GM04503 (cell line): Measurements from ENCODE around the gene SEMA4G.
"Not testable (repeated sequence)": the region's sequence is repeated elsewhere in the genome, so short reads cannot be mapped to it uniquely, and the experiment has no call there.

Experiments
- DNase-seq: peaks from one replicate; pipeline ENCODE4 v3.0.0-alpha.2; 2012; ENCODE audit warnings: low read depth

The SEMA4G gene

DNA sequence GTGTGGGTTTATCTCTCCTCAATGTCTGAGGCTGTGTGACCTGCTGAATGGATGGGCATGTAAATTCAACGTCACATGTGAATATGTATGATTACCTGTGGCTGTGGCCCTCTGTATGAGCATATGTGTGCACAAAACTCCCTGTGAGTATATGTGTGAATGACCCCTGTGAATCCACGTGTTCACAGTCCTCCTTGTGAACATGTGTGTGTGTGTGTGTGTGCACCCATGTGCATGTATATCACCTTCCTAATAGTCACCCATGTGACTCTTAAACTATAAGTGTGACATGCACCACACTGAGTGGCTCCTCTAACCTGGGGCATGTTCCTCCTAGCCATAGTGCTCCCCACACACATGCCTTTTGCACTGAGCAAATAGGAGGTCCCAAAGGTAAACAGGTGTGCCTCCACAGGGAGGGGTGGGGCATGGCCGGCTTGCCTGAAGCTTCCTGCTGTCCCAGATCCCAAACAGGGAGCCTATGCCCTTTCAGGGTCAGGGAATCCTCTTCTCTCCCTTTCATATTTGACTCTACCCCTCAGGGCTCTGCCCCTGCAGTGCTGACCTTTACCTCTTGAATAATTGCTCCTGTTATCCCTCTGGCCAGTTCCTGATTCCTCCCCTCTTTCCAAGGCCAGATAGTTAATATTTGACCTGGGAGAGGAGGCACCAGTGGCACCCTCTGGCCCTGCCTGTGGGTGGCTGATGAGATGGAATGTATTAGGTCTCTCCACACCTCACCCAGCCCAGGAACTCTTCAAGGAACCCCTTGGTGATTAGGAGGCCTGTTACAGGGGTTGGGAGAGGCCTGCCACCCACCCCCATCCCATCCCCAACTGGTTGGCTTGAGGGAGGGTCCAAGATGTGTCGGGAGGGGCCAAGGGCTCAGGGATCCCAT, 1.9 kb downstream of the SEMA4G start:
- DNase-seq = no peak

- no peak for DNase-seq
Measured at GRCh38 chr10:100972115-100972903, 3.0 kb downstream of the SEMA4G start.

DNA sequence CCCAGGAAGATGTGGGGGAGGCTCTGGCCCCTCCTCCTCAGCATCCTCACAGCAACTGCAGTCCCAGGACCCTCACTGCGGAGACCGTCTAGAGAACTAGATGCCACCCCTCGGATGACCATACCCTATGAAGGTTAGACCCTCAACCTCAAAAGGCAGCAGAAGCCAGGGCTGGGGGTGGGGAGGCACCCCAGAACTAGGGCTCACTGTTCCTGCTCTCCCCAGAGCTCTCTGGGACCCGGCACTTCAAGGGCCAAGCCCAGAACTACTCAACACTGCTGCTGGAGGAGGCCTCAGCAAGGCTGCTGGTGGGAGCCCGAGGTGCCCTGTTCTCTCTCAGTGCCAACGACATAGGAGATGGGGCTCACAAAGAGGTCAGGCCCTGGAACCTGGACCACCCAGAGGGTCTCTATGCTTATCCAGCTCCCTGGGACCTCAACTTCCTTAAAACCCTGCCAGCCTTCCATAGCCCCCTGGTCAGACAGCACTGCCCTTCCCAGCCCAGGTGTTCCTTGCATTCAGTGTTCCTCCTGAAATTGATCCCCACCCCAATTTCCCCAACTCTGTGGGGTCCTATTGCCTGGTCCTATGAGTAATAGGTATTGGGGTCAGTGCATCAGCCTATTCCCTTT, 3.7 kb downstream of the SEMA4G start:
- DNase-seq = no peak

- not testable (repeated sequence) for DNase-seq
Measured at GRCh38 chr10:100975397-100975796, 6.1 kb downstream of the SEMA4G start.

GRCh38 chr10:100976906-100977305, 7.6 kb downstream of the SEMA4G start:
- no peak for DNase-seq

GRCh38 chr10:100977436-100977835, 8.1 kb downstream of the SEMA4G start:
- DNase-seq = no peak

- no peak for DNase-seq
Measured at GRCh38 chr10:100978121-100978900, 9.0 kb downstream of the SEMA4G start.

DNA sequence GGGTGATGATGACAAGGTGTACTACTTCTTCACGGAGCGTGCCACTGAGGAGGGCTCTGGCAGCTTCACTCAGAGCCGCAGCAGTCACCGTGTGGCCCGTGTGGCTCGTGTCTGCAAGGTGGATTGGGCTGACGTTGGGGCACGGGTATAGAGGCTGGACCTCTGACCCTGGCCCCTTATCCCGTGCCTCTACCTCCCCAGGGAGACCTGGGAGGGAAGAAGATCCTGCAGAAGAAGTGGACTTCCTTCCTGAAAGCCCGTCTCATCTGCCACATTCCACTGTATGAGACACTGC, 9.5 kb downstream of the SEMA4G start:
- no peak for DNase-seq

DNA sequence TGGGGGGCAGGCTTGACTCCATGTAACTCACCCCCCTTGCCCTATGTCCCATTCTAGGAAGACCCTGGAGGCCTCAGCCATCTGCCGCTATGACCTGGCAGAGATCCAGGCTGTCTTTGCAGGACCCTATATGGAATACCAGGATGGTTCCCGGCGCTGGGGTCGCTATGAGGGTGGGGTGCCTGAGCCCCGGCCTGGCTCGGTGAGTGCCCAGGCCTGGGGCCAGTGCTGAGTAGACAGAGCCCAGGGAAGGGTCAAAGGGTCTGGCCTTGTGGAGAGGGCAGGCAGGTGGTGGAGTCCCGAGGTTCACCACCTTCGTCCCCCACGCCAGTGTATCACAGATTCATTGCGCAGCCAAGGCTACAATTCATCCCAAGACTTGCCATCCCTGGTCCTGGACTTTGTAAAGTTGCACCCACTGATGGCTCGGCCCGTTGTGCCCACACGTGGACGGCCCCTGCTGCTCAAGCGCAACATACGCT, 10.5 kb downstream of the SEMA4G start:
- no peak for DNase-seq

GRCh38 chr10:100980311-100980710, 11.0 kb downstream of the SEMA4G start:
- no peak for DNase-seq

DNA sequence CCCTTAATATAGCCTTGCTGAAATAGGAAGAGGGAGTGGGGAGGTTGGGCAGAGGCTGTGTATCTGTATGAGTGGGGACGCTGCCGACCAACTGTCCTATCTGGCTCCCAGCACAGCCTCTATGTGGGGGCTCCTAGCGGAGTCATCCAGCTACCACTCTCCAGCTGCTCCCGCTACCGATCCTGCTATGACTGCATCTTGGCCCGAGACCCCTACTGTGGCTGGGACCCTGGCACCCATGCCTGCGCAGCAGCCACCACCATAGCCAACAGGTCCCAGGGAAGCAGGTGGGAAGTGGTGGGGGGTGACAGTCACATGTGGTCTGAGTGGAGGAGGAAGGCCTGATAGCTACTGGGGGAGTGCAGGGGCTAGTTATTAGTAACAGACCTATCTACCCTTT, 11.4 kb downstream of the SEMA4G start:
- no peak for DNase-seq

DNA sequence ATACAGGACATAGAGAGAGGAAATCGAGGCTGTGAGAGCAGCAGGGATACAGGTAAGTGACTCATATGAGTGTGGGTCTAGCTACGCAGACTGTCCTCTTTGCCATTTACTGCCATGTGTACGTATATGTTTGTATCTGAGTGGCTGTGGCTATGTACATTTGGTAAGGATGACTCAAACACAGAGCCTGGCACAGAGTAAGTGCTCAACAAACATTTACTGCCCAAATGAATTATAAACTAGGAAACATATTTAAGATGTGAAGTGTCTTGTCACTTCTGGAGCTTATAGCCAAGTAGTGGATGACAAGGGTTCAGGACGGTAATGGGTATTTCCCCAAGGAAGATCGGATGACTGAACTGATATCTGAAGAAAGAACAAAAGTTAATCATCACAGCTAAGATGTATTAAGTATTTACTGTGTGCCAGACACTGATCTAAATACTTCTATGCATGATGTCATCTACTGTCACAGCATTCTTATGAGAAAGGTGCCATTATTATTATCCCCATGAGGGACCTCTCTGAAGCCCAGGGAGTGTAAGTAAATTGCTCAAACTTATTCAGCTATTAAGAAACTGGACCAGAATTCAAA, 12.0 kb downstream of the SEMA4G start:
- DNase-seq = no peak

- DNase-seq = no peak
Measured at GRCh38 chr10:100982916-100983830, 13.9 kb downstream of the SEMA4G start.

DNA sequence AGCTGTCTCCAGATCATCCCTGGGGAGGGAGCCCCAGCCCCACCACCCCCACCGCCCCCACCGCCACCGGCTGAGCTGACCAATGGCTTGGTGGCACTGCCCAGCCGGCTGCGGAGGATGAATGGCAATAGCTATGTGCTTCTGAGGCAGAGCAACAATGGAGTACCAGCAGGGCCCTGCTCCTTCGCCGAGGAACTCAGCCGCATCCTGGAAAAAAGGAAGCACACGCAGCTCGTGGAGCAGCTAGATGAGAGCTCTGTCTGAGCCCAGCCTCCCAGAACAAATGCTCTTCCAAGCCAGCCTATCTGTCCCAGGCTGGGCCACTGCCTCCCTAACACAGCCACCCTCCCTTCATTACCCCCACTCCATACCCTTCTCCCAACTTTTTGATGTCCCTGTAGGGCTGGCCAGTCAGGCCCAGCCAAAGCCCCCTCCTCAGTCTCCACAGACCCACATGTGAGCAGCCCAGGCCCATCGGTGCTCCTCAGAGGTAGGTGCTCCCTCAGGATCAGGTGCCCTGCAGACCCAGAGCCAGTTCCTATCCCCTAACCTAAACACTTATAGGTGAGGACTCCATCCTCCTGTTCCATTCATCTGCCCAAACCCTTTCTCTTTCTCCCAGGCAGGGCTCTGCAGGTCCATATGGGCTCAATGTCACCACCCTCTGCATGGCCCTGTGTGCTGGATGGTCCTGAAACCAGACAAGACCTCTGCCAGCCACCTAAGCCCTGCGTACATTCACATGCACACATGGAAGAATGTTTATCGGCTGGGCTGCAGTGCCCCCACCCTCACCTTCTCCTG, 14.8 kb downstream of the SEMA4G start:
- no peak for DNase-seq

DNA sequence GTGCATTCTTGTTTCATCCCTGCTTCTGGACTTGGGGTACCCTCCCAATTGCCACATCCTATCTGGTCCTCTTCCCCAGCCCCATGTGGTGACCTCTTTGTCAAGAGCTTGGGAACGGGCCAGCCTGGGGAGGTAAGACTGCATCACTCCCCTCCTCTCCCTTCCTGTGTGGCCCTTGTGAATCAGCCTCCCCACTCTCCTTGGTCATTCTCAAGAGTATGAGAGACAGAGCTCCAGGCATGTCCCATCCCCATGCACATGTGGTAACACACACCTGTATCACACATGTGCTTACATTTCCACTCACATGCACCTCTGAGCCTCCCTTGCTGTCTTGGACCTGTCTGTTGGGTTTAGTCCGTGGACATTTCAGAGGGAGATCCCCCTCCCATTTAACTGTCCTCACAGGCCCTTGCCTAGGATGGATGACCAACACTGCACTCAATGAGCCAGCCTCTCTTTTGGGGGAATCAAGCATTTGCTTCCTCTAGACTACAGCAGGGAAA, 15.4 kb downstream of the SEMA4G start:
- DNase-seq = no peak

DNA sequence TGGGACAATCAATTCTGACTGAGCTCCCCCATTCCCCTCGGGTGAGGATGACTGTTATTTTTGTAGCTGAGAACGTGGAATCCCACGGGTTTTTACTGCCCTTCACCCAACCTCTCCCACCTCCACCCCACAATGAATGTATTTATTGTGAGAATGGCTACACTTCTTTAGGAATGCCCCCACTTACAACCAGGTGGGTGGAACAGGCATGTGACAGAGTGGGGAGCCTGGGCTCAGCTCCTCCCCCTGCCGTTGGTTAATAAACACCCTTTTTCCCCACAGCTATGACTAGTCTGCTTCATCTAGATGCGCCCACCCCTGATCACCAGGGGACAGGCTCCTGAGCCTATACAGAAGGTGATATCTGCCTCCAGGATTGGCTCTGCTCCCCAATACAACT, 16.0 kb downstream of the SEMA4G start:
- no peak for DNase-seq

DNA sequence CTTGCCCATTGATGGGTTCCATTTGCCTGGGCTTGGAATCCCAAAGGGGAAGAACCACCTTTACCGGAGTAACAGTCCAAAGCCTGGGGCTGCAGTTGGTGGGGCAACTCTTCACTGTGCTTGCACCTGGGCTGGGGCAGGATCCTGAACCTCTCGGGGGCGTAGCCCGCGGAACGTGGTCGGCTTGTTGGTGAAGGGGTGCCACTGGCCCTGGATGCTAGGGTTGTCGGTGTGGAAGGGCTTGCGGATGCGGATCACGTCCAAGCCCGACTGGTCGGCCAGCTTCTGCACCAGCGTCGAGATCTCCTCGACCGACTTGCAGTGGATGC, 17.3 kb downstream of the SEMA4G start:
- no peak for DNase-seq

DNA sequence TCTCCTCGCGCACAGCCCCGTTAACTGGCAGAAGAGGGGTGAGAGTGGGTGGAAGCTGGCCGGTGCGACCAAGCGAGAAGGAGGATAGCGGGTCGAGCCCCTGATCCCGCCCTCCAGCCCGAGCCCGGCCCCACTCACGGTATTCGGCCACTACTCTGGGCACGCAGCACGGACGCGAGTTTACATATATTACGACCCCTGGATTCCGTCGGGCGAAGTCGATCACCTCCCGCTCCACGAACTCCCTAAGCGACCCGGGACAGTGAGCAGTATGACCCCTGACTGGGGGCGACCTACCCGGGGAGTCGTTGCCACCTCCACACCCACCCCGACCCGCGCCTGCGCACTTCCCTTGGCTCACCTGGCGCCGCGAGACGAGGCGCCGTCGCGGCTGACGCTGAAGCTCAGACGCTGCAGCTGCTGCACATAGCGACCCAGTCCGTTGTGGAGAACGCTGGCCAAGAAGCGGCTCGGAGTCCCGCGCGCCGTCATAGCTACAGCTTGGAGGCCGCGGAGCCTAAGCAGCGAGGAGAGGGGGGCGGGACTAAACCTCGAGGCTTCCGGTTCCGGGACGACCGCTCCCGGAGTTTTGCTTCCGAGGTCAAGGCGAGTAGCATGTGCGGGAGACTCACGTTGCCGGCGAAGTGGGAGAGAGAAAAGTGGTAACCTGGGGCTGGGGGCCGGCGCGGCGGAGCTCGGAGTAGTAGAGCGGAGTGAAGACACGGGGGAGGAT, 17.8 kb downstream of the SEMA4G start, which contains the start of the genes MRPL43 and TWNK:
MRPL43 (minus strand) TSS at position 546 of the 733 bp plus-strand sequence; CDS start at position 492, 54 bp downstream.
TWNK (plus strand) TSS at position 592 of the 733 bp plus-strand sequence. CDS start 668 bp downstream, outside the sequence.
- DNase-seq = no peak

DNA sequence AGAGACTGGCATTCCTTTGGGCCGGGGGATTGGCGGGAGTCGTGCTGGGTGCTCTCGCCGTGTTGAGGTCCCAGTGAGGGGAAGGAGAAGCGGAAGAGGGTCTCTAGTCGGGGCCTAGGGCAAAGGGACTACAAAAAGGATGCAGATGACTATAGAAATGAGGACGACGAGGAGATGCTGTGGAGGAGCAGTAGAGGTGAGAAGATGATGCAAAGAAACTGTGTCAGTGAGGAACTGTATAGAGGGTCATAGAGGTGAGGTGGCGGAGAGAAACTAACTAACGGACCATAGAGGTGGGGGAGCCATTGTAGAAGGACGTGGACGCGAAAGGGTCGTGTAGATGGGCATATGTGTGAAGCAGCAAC, 18.4 kb downstream of the SEMA4G start:
- DNase-seq = no peak
